Esophagus squamous epithelium (tissue), 5 donors: ENCODE results near the gene RAB38. TPM values are rescaled to one million over a fixed set of nuclear protein-coding genes. Genes with fewer than 3 reads are reported as not detected.

ENCODE experiments used
- DNase-seq: peaks from one replicate; lab custom pipeline; 2025; lab: John Stamatoyannopoulos, UW
- H3K27ac ChIP-seq, 4 donors: fragments of 200-600 bp; sonication (generic); one replicate each; pipeline ENCODE4 v1.5.1; 2016 to 2019; ENCODE audit warnings: mild to moderate bottlenecking in 1 of 4
- H3K27me3 ChIP-seq, 4 donors: fragments of 200-600 bp; sonication (generic); 1 replicate in 3 of 4; 2 replicates in 1 of 4; pipeline versions ENCODE4 v1.5.1 to v1.6.0; 2017 to 2021; ENCODE audit warnings: antibody characterized with exemption in 1 of 4
- H3K36me3 ChIP-seq, 3 donors: fragments of 200-600 bp; sonication (generic); one replicate each; pipeline ENCODE4 v1.5.1; 2016 to 2019
- H3K4me1 ChIP-seq, 3 donors: fragments of 200-600 bp; sonication (generic); one replicate each; pipeline ENCODE4 v1.5.1; 2017 to 2019
- H3K4me3 ChIP-seq, 4 donors: fragments of 200-600 bp; sonication (generic); 1 replicate in 3 of 4; 2 replicates in 1 of 4; pipeline ENCODE4 v1.5.1; 2016 to 2019; ENCODE audit warnings: mild to moderate bottlenecking in 2 of 4, moderate library complexity in 1 of 4
- H3K9me3 ChIP-seq, 3 donors: fragments of 200-600 bp; sonication (generic); one replicate each; pipeline ENCODE4 v1.5.1; 2016 to 2019
- POLR2A ChIP-seq, 4 donors: fragments of 450-650 bp; IDR thresholded peaks; one replicate each; pipeline ENCODE4 v1.6.1; 2017; ENCODE audit warnings: antibody characterized with exemption in 4 of 4, mild to moderate bottlenecking in 4 of 4, moderate library complexity in 3 of 4
- WGBS, 2 donors: methylation state at CpG; one replicate each; pipeline ENCODE4 v1.1.5; 2018; 5-methylcytosine and 5-hydroxymethylcytosine counted together
- intact Hi-C: fragments of 100-400 bp; cut with DNase I; formaldehyde crosslinking; loops from one replicate; pipeline ENCODE4 v1.15.0; 2022
- total RNA-seq, 4 donors: library from RNA; depleted of rRNA; stranded (reverse); fragments of >200 nt; gene quantifications; one replicate each; pipeline ENCODE4 v1.1.0, GENCODE V29; 2016
- TF ChIP-seq, protein P1 (sequence below), 6 experiments: fragments of 450-650 bp in 4 of 6; fragments of 200-600 bp in 2 of 6; sonication (generic) in 2 of 6; IDR thresholded peaks; one replicate each; pipeline ENCODE4 v1.5.1; 2016 to 2019; ENCODE audit warnings: antibody characterized with exemption in 6 of 6, mild to moderate bottlenecking in 4 of 6, moderate library complexity in 4 of 6
- donor health status: DM: yes; HTN: yes; CAD: no.

RAB38 gene
- total RNA-seq, 4 donors from 2014 or later, result 23.4 to 105 (median 65.1) TPM

- intact Hi-C loops, result no loop called here
- Histone ChIP-seq H3K27ac (no peak overlapping the region), H3K36me3 (no peaks in the 10 kb centered on the region), H3K4me1 (no peaks in the 10 kb centered on the region), H3K4me3 (no peak overlapping the region), H3K27me3 (no peaks in the 10 kb centered on the region), H3K9me3 (no peaks in the 10 kb centered on the region)
- no peak for TF ChIP-seq POLR2A (IDR thresholded peaks at IDR 0.05)
- TF ChIP-seq, protein P1, sequence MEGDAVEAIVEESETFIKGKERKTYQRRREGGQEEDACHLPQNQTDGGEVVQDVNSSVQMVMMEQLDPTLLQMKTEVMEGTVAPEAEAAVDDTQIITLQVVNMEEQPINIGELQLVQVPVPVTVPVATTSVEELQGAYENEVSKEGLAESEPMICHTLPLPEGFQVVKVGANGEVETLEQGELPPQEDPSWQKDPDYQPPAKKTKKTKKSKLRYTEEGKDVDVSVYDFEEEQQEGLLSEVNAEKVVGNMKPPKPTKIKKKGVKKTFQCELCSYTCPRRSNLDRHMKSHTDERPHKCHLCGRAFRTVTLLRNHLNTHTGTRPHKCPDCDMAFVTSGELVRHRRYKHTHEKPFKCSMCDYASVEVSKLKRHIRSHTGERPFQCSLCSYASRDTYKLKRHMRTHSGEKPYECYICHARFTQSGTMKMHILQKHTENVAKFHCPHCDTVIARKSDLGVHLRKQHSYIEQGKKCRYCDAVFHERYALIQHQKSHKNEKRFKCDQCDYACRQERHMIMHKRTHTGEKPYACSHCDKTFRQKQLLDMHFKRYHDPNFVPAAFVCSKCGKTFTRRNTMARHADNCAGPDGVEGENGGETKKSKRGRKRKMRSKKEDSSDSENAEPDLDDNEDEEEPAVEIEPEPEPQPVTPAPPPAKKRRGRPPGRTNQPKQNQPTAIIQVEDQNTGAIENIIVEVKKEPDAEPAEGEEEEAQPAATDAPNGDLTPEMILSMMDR (IDR thresholded peaks at IDR 0.05), result no peak
- no peak for DNase-seq
- WGBS, 2 donors, result 55 to 66% methylated on average over 3 of the region's 3 CpGs
These were observed 87.9 kb downstream of the RAB38 start for GRCh38 chr11:88087337-88087736.

- intact Hi-C loops, result no loop called here
- WGBS, 2 donors, result 93 to 97% methylated on average over 2 of the region's 2 CpGs
- H3K4me1 ChIP-seq, result no peaks in the 10 kb centered on the region
- no peak overlapping the region for H3K4me3 ChIP-seq
- no peaks in the 10 kb centered on the region for H3K9me3 ChIP-seq
- H3K27me3 ChIP-seq, result no peaks in the 10 kb centered on the region
- H3K36me3 ChIP-seq, result no peaks in the 10 kb centered on the region
- H3K27ac ChIP-seq, result no peak overlapping the region
- no peak for DNase-seq
- TF ChIP-seq POLR2A (IDR thresholded peaks at IDR 0.05), result no peak
- TF ChIP-seq, protein P1 (IDR thresholded peaks at IDR 0.05), result no peak
These were observed 88.9 kb downstream of the RAB38 start for GRCh38 chr11:88086297-88086696.

DNA sequence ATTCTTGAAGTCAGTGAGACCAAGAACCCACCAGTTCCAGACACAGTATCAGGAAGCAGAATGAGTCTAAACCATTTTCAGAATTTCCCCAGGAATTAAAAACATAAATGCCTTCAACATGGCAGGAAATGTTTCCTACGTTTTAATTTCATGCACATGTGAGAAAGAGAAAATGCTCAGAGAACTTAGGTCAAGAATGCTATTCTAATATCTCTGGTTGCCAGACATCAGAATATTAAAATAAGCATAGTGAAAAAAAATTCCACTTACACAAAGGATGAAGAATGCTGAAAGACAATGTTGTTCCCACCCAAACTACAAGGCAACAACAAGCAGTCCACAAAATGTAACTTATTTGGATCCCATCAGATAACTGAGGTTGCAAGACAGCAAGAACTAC lies 104.8 kb downstream of the RAB38 start:
- DNase-seq, result no peak
- intact Hi-C loops, result no loop called here
- H3K4me3 ChIP-seq, result no peak overlapping the region
- H3K27ac ChIP-seq, result no peak overlapping the region
- no peaks in the 10 kb centered on the region for H3K27me3 ChIP-seq
- no peak for TF ChIP-seq POLR2A (IDR thresholded peaks at IDR 0.05)
- TF ChIP-seq, protein P1 (IDR thresholded peaks at IDR 0.05), result no peak
- H3K36me3 ChIP-seq, result no peaks in the 10 kb centered on the region
- H3K9me3 ChIP-seq, result no peaks in the 10 kb centered on the region
- WGBS, 2 donors, result 34 to 85% methylated on average over 1 of the region's 1 CpG
- no peaks in the 10 kb centered on the region for H3K4me1 ChIP-seq

GRCh38 chr11:88068848-88069554 lies 106.2 kb downstream of the RAB38 start:
- TF ChIP-seq POLR2A (IDR thresholded peaks at IDR 0.05), result no peak
- TF ChIP-seq, protein P1 (IDR thresholded peaks at IDR 0.05), result no peak
- Histone ChIP-seq H3K36me3 (no peaks in the 10 kb centered on the region), H3K27me3 (no peaks in the 10 kb centered on the region), H3K27ac (no peak overlapping the region), H3K4me3 (no peak overlapping the region), H3K4me1 (no peaks in the 10 kb centered on the region), H3K9me3 (no peaks in the 10 kb centered on the region)
- 91% methylated on average over 6 of the region's 27 CpGs; no CpG with 5 or more reads in 1 of the 2 donors for WGBS, 2 donors
- intact Hi-C loops, result no loop called here
- no peak for DNase-seq

DNA sequence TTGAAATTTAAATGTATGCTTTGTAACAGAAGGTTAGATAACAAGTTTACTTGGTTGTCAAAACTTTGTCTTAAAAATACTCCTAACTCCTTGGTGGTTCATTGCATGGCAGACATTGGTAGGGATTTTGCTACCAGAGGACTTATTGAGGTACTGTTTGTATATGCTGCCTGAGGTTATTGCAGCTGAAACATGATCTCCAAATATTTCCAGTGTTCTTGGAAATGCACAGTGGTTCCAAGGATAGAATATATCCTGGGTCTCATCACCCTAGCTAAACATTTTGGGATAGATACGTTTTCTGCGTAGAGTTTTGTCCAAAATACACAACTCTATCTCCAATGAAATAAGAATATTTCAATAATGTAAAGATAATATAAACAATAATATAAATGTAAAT lies 109.2 kb downstream of the RAB38 start:
- intact Hi-C loops, result no loop called here
- Histone ChIP-seq H3K4me1 (no peaks in the 10 kb centered on the region), H3K27ac (no peak overlapping the region), H3K4me3 (no peak overlapping the region), H3K36me3 (no peaks in the 10 kb centered on the region), H3K9me3 (no peaks in the 10 kb centered on the region), H3K27me3 (no peaks in the 10 kb centered on the region)
- WGBS, 2 donors, result 75 to 87% methylated on average over 2 of the region's 2 CpGs
- no peak for TF ChIP-seq POLR2A (IDR thresholded peaks at IDR 0.05)
- TF ChIP-seq, protein P1 (IDR thresholded peaks at IDR 0.05), result no peak
- no peak for DNase-seq
